ENCODE data around the gene C14orf132.

C14orf132 gene

DNA sequence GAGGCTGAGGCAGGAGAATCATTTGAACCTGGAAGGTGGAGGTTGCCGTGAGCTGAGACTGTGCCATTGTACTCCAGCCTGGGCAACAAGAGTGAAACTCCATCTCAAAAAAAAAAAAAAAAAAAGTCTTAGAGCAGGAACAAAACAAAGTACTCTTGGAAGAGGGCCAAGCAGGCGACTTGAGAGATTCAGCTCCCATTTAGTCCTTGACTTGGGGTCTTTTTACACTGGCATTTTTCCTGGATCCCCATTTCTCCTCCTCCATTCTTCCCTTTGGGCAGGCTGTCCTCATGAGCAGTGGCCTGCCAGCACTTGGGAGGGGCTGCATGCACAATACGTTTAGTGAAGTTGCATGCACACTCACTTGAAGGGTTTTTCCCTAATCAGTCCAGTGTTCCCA lies 72.9 kb downstream of the C14orf132 start:
- Mint-ChIP-seq H3K4me3 (no peak overlapping the region), H3K27me3 (peaks cover 28 to 44% of the 10 kb centered on the region in 2 donors), H3K36me3 (peaks cover 4% of the 10 kb centered on the region in 2 donors), H3K4me1 (peaks cover 0 to 1% of the 10 kb centered on the region in 2 donors), H3K9me3 (peaks cover 7 to 13% of the 10 kb centered on the region in 2 donors), H3K27ac (no peak overlapping the region)
- DNase-seq = no peak
- ATAC-seq (replicated peaks) = no peak

DNA sequence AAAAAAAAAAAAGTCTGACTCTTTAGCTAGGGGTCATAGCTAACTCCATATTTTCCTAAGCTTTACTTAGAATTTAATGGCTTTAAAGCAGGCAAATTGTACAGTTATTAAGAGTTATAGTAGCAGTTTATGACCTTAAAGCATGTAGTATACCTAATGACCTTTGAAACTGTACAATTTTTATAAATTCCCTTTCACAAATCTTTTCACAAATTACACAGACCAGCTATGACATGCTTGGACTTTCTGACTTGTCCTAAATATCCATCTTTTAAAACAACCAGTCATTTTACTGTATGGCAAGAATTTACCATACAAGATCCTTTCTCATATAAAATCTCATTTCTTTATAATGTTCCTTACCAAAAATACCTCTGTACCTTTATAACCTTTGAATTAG lies 74.8 kb downstream of the C14orf132 start:
- H3K27me3 Mint-ChIP-seq = peaks cover 19 to 38% of the 10 kb centered on the region in 2 donors
- H3K4me3 Mint-ChIP-seq = no peak overlapping the region

GRCh38 chr14:96117101-96117897 lies 78.1 kb downstream of the C14orf132 start:
- peaks cover 7 to 18% of the 10 kb centered on the region in 2 donors for H3K9me3 Mint-ChIP-seq
- peaks cover 11 to 28% of the 10 kb centered on the region in 2 donors for H3K27me3 Mint-ChIP-seq
- peaks cover 4 to 6% of the 10 kb centered on the region in 2 donors for H3K36me3 Mint-ChIP-seq
- peaks cover 0 to 2% of the 10 kb centered on the region in 2 donors for H3K4me1 Mint-ChIP-seq
- no peak overlapping the region for H3K4me3 Mint-ChIP-seq
- DNase-seq (no peak), ATAC-seq (replicated peaks) (no peak)
- H3K27ac Mint-ChIP-seq = no peak overlapping the region

More for the DNA sequence above, 74.8 kb downstream of the C14orf132 start:
- Mint-ChIP-seq H3K27ac (no peak overlapping the region), H3K4me1 (peaks cover 0 to 2% of the 10 kb centered on the region in 2 donors), H3K9me3 (peaks cover 7 to 18% of the 10 kb centered on the region in 2 donors), H3K36me3 (peaks cover 4 to 6% of the 10 kb centered on the region in 2 donors)
- ATAC-seq (replicated peaks) (no peak), DNase-seq (no peak)

DNA sequence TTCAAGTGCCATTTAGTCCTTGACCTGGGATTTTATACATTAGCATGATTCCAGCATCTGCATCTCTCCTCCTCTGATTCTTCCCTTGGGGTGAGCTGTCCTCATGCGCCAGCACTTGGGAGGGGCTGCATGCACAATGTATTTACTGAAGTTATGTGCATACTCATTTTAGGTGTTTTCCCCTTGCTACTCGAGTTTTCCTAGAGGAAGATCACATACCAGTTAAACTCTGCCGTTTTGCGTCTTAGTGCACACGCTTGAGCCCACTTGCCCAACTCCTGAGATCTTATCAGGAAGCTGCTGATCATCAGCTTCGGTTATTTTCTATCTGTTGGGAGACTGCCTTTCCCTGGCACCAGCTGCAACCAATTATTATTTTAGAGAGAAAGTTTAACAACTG lies 78.8 kb downstream of the C14orf132 start:
- Mint-ChIP-seq H3K9me3 (peaks cover 7 to 18% of the 10 kb centered on the region in 2 donors), H3K27ac (no peak overlapping the region), H3K4me3 (no peak overlapping the region), H3K36me3 (peaks cover 4 to 6% of the 10 kb centered on the region in 2 donors), H3K27me3 (peaks cover 6 to 22% of the 10 kb centered on the region in 2 donors), H3K4me1 (peaks cover 0 to 2% of the 10 kb centered on the region in 2 donors)
- no peak for ATAC-seq (replicated peaks)
- no peak for DNase-seq

GRCh38 chr14:96118391-96118790 lies 79.2 kb downstream of the C14orf132 start:
- ATAC-seq (replicated peaks) (no peak), DNase-seq (no peak)
- H3K4me3 Mint-ChIP-seq = no peak overlapping the region
- H3K4me1 Mint-ChIP-seq = peaks cover 3 to 5% of the 10 kb centered on the region in 2 donors
- peaks cover 7 to 16% of the 10 kb centered on the region in 2 donors for H3K9me3 Mint-ChIP-seq
- peaks cover 6 to 18% of the 10 kb centered on the region in 2 donors for H3K27me3 Mint-ChIP-seq
- H3K27ac Mint-ChIP-seq = no peak overlapping the region
- peaks cover 3 to 4% of the 10 kb centered on the region in 2 donors for H3K36me3 Mint-ChIP-seq

DNA sequence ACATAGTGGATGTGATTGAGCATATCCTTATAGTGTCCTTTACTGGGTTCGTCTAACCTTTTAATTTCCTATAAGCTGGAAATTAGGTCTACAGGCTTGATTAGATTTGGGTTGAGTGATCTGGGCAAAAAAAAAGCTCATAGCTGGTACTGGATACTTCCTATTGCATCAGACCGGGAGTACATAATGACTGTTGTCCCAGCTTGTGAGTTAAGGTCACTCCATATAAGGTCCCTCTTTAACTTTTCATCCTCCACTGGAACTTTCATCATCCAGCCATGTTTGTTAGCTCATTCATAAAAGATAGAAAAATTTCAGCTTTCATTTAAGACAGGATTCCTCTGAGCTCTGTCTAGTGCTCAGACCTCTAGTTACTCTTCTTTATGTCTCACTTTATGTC lies 80.8 kb downstream of the C14orf132 start:
- Mint-ChIP-seq H3K36me3 (peaks cover 0 to 2% of the 10 kb centered on the region in 2 donors), H3K27me3 (peaks cover 0 to 10% of the 10 kb centered on the region in 2 donors), H3K4me3 (no peak overlapping the region), H3K9me3 (peaks cover 0 to 10% of the 10 kb centered on the region in 2 donors), H3K27ac (no peak overlapping the region), H3K4me1 (peaks cover 14 to 18% of the 10 kb centered on the region in 2 donors)
- peak; percentile 27 to 36 for ATAC-seq (replicated peaks)
- no peak for DNase-seq

- no peak for DNase-seq
Measured at GRCh38 chr14:96120392-96120791, 81.2 kb downstream of the C14orf132 start.

GRCh38 chr14:96120941-96121340 lies 81.8 kb downstream of the C14orf132 start:
- Mint-ChIP-seq H3K4me3 (no peak overlapping the region), H3K27me3 (peaks cover 0 to 10% of the 10 kb centered on the region in 2 donors), H3K27ac (no peak overlapping the region), H3K9me3 (peaks cover 0 to 10% of the 10 kb centered on the region in 2 donors), H3K4me1 (peaks cover 17 to 26% of the 10 kb centered on the region in 2 donors), H3K36me3 (peaks cover 0 to 2% of the 10 kb centered on the region in 2 donors)
- ATAC-seq (replicated peaks) (no peak), DNase-seq (no peak)

More at GRCh38 chr14:96120392-96120791, 81.2 kb downstream of the C14orf132 start:
- Mint-ChIP-seq H3K27me3 (peaks cover 0 to 10% of the 10 kb centered on the region in 2 donors), H3K4me3 (no peak overlapping the region), H3K36me3 (peaks cover 0 to 2% of the 10 kb centered on the region in 2 donors), H3K4me1 (peaks cover 14 to 22% of the 10 kb centered on the region in 2 donors), H3K27ac (no peak overlapping the region), H3K9me3 (peaks cover 0 to 10% of the 10 kb centered on the region in 2 donors)
- no peak for ATAC-seq (replicated peaks)

- ATAC-seq (replicated peaks) (no peak), DNase-seq (no peak)
- Mint-ChIP-seq H3K27me3 (peaks cover 0 to 4% of the 10 kb centered on the region in 2 donors), H3K36me3 (peaks cover 0 to 2% of the 10 kb centered on the region in 2 donors), H3K4me3 (no peak overlapping the region), H3K4me1 (peaks cover 23 to 32% of the 10 kb centered on the region in 2 donors), H3K27ac (no peak overlapping the region), H3K9me3 (peaks cover 0 to 7% of the 10 kb centered on the region in 2 donors)
Measured at GRCh38 chr14:96121660-96122395, 82.7 kb downstream of the C14orf132 start.

DNA sequence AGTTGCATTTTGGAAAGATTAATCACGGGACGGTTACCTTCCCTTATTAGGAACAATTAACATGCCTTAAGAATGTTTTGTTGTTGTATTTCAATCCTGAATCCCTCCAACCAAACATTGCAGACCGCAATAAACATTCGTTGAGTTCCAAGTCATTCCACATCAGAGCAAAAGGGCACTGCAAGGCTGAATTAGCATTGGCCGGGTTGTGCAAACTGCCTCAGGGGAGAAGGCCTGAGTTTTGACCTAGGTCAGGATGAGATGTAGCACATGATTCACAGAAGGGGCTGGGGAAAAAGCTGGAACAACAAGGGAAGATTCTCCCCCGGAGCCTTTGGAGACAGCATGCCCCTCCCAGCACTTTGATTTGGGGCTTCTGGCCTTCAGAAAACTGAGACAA lies 83.3 kb downstream of the C14orf132 start:
- Mint-ChIP-seq H3K4me3 (no peak overlapping the region), H3K27me3 (no peaks in the 10 kb centered on the region), H3K36me3 (peaks cover 0 to 2% of the 10 kb centered on the region in 2 donors), H3K9me3 (peaks cover 0 to 4% of the 10 kb centered on the region in 2 donors), H3K27ac (no peak overlapping the region), H3K4me1 (peaks cover 26 to 39% of the 10 kb centered on the region in 2 donors)
- DNase-seq (no peak), ATAC-seq (replicated peaks) (no peak)

DNA sequence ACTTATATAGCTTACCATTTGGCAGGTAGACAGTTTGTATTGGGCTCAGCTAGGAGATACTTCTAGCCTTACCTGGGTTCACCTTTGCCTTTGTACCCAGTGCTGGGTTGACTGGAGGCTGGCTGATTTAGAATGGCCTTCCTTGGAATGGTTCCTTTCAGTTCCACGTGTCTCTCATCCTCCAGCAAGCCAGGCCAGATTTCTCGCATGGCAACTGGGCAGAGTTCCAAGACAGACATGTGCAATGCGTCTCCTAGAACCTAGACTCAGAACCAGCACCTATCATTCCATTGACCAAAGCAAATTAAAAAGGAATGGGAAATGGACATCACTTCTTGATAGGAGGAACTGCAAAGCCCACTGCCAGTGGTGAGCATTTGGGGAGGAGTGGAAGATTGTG lies 86.4 kb downstream of the C14orf132 start:
- no peak for DNase-seq
- no peak overlapping the region for H3K4me3 Mint-ChIP-seq
- peaks cover 0 to 7% of the 10 kb centered on the region in 2 donors for H3K27me3 Mint-ChIP-seq
- ATAC-seq (replicated peaks) = no peak
- no peaks in the 10 kb centered on the region for H3K9me3 Mint-ChIP-seq
- H3K4me1 Mint-ChIP-seq = peaks cover 38 to 54% of the 10 kb centered on the region in 2 donors
- no peak overlapping the region for H3K27ac Mint-ChIP-seq
- no peaks in the 10 kb centered on the region for H3K36me3 Mint-ChIP-seq

DNA sequence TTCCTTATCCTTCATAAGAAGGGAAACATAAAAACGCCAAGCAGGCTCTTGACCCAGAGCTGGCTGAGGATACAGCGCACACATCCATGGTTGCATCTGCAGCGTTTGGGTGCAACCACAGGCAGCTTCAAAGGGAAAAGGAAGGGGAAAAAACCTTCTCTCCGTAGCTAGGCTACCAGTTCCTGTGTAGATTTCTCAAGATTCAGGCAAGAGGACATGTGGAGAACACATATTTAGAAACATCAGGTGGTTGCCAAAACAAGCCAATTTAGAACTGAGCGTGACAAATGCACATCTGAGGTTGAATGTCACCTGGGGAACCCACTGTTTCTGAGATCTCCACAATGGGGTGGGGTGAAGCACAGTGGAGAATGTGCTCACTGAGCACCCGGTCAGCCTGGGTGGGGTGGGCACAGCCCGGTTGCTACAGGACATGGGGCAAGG lies 87.2 kb downstream of the C14orf132 start:
- Mint-ChIP-seq H3K4me1 (peaks cover 38 to 55% of the 10 kb centered on the region in 2 donors), H3K36me3 (no peaks in the 10 kb centered on the region), H3K27ac (peak overlapping the region; percentile 96), H3K9me3 (no peaks in the 10 kb centered on the region), H3K4me3 (peak overlapping the region; percentile 43 to 74), H3K27me3 (peaks cover 0 to 11% of the 10 kb centered on the region in 2 donors)
- ATAC-seq (replicated peaks) (peak; percentile 83 to 84), DNase-seq (peak; percentile 15)

- Mint-ChIP-seq H3K4me1 (peaks cover 38 to 55% of the 10 kb centered on the region in 2 donors), H3K36me3 (no peaks in the 10 kb centered on the region), H3K27ac (peak overlapping the region; percentile 96), H3K4me3 (peak overlapping the region; percentile 43 to 74), H3K9me3 (no peaks in the 10 kb centered on the region), H3K27me3 (peaks cover 0 to 11% of the 10 kb centered on the region in 2 donors)
- DNase-seq (no peak), ATAC-seq (replicated peaks) (peak; percentile 50 to 57)
Measured at GRCh38 chr14:96126783-96127271, 87.7 kb downstream of the C14orf132 start.

DNA sequence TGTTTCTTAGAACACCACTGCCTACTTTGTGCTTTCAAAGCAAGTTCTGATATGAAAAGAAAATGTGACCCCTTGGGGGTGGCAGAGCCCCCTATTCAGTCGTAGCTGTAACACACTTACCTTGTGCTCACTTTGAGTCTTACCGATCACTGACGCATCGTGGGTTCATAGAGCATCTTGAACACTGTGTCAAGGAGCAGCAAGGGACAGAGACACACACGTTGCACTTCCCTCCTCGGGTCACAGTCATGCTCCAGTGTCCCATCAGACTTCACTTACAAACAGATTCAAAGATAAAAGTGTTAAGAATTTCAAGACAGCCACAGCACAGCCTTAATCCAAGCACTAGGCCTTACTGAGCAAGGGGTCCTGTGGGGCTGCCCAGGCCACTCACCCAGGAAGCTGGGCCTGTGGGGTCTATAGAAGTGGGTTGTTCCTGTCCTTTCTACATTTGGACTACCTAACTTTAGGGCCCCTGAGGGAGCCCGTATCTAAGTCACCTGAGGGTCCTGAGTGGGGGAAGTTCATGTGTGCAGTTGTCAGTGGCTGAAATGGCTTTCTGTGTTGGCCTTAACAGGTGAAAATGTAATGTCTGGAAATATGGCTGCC lies 90.1 kb downstream of the C14orf132 start:
- peaks cover 36 to 45% of the 10 kb centered on the region in 2 donors for H3K4me1 Mint-ChIP-seq
- H3K36me3 Mint-ChIP-seq = no peaks in the 10 kb centered on the region
- H3K27ac Mint-ChIP-seq = no peak overlapping the region
- DNase-seq (no peak), ATAC-seq (replicated peaks) (peak in 1 of 2 donors; percentile 38)
- H3K27me3 Mint-ChIP-seq = peaks cover 12 to 25% of the 10 kb centered on the region in 2 donors
- H3K9me3 Mint-ChIP-seq = no peaks in the 10 kb centered on the region
- no peak overlapping the region for H3K4me3 Mint-ChIP-seq

Data from stimulated activated naive B cell treated with anti-CD40 and anti-IgM and Interleukin-4, amounts not matched to agents 10 μg/mL and 1 μg/mL and 100 μg/mL, for 72 hours (primary cell).